SK-N-MC (cell line): ENCODE data around the gene ABLIM2.

ENCODE experiments used
- DNase-seq: peaks from one replicate; pipeline ENCODE4 v3.0.0-alpha.2; 2011; ENCODE audit warnings: low read depth, low spot score
- H3K27ac ChIP-seq: fragments of 200-600 bp; sonication (generic); 2 replicates; pipeline ENCODE4 v1.5.1; 2016; ENCODE audit warnings: mixed run types
- H3K36me3 ChIP-seq: fragments of 200-600 bp; sonication (generic); 2 replicates; pipeline ENCODE4 v1.6.1; 2017; ENCODE audit warnings: antibody characterized with exemption, low read length, mixed read lengths; ENCODE audit not compliant: insufficient read depth
- H3K4me3 ChIP-seq: fragments of 200-600 bp; sonication (generic); 2 replicates; pipeline ENCODE4 v1.5.1; 2016
- H3K9ac ChIP-seq: fragments of 200-600 bp; sonication (generic); 2 replicates; pipeline ENCODE4 v1.8.0; 2017; ENCODE audit warnings: mixed run types, mixed read lengths; ENCODE audit not compliant: insufficient read length
- H3K9me3 ChIP-seq: fragments of 200-600 bp; sonication (generic); 2 replicates; pipeline ENCODE4 v1.6.1; 2017; ENCODE audit warnings: low read depth, mild to moderate bottlenecking, antibody characterized with exemption, low read length, moderate library complexity, mixed read lengths
- EZH2 ChIP-seq: fragments of 200-600 bp; sonication (generic); IDR thresholded peaks from one replicate; pipeline ENCODE4 v1.6.1; 2017; ENCODE audit warnings: antibody characterized with exemption
- FOXP2 ChIP-seq: optimal IDR thresholded peaks from 2 replicates; pipeline ENCODE3; 2011; ENCODE audit warnings: mild to moderate bottlenecking, moderate library complexity; ENCODE audit not compliant: insufficient read depth; ENCODE audit errors: extremely low read length, control extremely low read depth
- POLR2AphosphoS5 ChIP-seq: IDR thresholded peaks from 2 replicates; pipeline ENCODE4 v1.6.1; 2012; ENCODE audit warnings: mild to moderate bottlenecking, low read depth, low read length, borderline replicate concordance

ABLIM2 gene

GRCh38 chr4:8115916-8116315 is 42.7 kb downstream of the ABLIM2 start:
- no peak overlapping the region for H3K27ac ChIP-seq
- H3K9me3 ChIP-seq, result no peaks in the 10 kb centered on the region
- no peak overlapping the region for H3K9ac ChIP-seq
- H3K4me3 ChIP-seq, result no peak overlapping the region
- no peaks in the 10 kb centered on the region for H3K36me3 ChIP-seq
- no peak for TF ChIP-seq FOXP2
- no peak for TF ChIP-seq POLR2AphosphoS5
- no peak for TF ChIP-seq EZH2
- no peak for DNase-seq

GRCh38 chr4:8115203-8115520 is 43.5 kb downstream of the ABLIM2 start:
- Histone ChIP-seq H3K9me3 (no peaks in the 10 kb centered on the region), H3K9ac (no peak overlapping the region), H3K4me3 (no peak overlapping the region), H3K36me3 (no peaks in the 10 kb centered on the region), H3K27ac (no peak overlapping the region)
- DNase-seq, result no peak
- TF ChIP-seq POLR2AphosphoS5 (no peak), FOXP2 (no peak), EZH2 (no peak)

GRCh38 chr4:8114456-8115202 is 44.0 kb downstream of the ABLIM2 start:
- TF ChIP-seq FOXP2 (no peak), POLR2AphosphoS5 (no peak), EZH2 (no peak)
- Histone ChIP-seq H3K9me3 (no peaks in the 10 kb centered on the region), H3K36me3 (no peaks in the 10 kb centered on the region), H3K9ac (no peak overlapping the region), H3K4me3 (no peak overlapping the region), H3K27ac (no peak overlapping the region)
- no peak for DNase-seq

- Histone ChIP-seq H3K9ac (no peak overlapping the region), H3K4me3 (no peak overlapping the region), H3K36me3 (no peaks in the 10 kb centered on the region), H3K27ac (no peak overlapping the region), H3K9me3 (no peaks in the 10 kb centered on the region)
- TF ChIP-seq POLR2AphosphoS5 (no peak), EZH2 (no peak), FOXP2 (no peak)
- no peak for DNase-seq
Observed at GRCh38 chr4:8113611-8114377, 44.8 kb downstream of the ABLIM2 start.

GRCh38 chr4:8112672-8113071 is 45.9 kb downstream of the ABLIM2 start:
- TF ChIP-seq POLR2AphosphoS5, result no peak
- no peak for TF ChIP-seq FOXP2
- TF ChIP-seq EZH2, result no peak
- Histone ChIP-seq H3K4me3 (no peak overlapping the region), H3K9me3 (no peaks in the 10 kb centered on the region), H3K27ac (no peak overlapping the region), H3K9ac (no peak overlapping the region), H3K36me3 (no peaks in the 10 kb centered on the region)
- DNase-seq, result no peak

- no peak for DNase-seq
- Histone ChIP-seq H3K9ac (no peak overlapping the region), H3K9me3 (no peaks in the 10 kb centered on the region), H3K27ac (no peak overlapping the region), H3K36me3 (no peaks in the 10 kb centered on the region), H3K4me3 (no peak overlapping the region)
- TF ChIP-seq FOXP2, result no peak
Observed at GRCh38 chr4:8112036-8112576, 46.5 kb downstream of the ABLIM2 start.

- no peak for TF ChIP-seq FOXP2
- no peak for TF ChIP-seq EZH2
- TF ChIP-seq POLR2AphosphoS5, result no peak
- no peak for DNase-seq
- Histone ChIP-seq H3K36me3 (no peaks in the 10 kb centered on the region), H3K9me3 (no peaks in the 10 kb centered on the region), H3K9ac (no peak overlapping the region), H3K27ac (no peak overlapping the region), H3K4me3 (no peak overlapping the region)
Observed at GRCh38 chr4:8110071-8110986, 48.3 kb downstream of the ABLIM2 start.
